A549 (cell line): ENCODE data around the gene KRTAP5-2.

Experiments
- CTCF ChIP-seq: fragments of >200 bp; sonication (Bioruptor Twin); formaldehyde crosslinking; IDR thresholded peaks from 3 replicates; pipeline ENCODE4 v1.5.1; 2016
- ESRRA ChIP-seq: fragments of 150-350 bp; IDR thresholded peaks from 2 replicates; pipeline ENCODE4 v1.6.1; 2014; ENCODE audit warnings: mild to moderate bottlenecking, low read length, borderline replicate concordance
- MAX ChIP-seq: IDR thresholded peaks from 2 replicates; pipeline ENCODE4 v1.6.1; 2012
- PHF8 ChIP-seq: fragments of 200-600 bp; sonication (generic); IDR thresholded peaks from 2 replicates; pipeline ENCODE4 v1.6.1; 2016; ENCODE audit warnings: low read depth, mild to moderate bottlenecking, antibody characterized with exemption, moderate library complexity, borderline replicate concordance
- POLR2A ChIP-seq: IDR thresholded peaks from 2 replicates; pipeline ENCODE4 v1.6.1; 2012; ENCODE audit warnings: mild to moderate bottlenecking, low read length
- SMC3 ChIP-seq: fragments of >200 bp; sonication (Bioruptor Twin); formaldehyde crosslinking; IDR thresholded peaks from 3 replicates; pipeline ENCODE4 v1.6.1; 2018; ENCODE audit warnings: inconsistent platforms

- TF ChIP-seq ESRRA (no peak), CTCF (no peak), MAX (no peak), PHF8 (no peak), SMC3 (no peak), POLR2A (no peak)
Measured at GRCh38 chr11:1624621-1625020, 26.5 kb upstream of the KRTAP5-2 start.
